K562 (cell line): ENCODE data around the gene NR5A1. TPM values are rescaled to one million over a fixed set of nuclear protein-coding genes. Genes with fewer than 3 reads are reported as not detected.
A peak's percentile ranks its signal among the peaks of the same experiment; 100 is the strongest.

Experiments
- ATAC-seq: fragments of 200-7000 bp; cut with Tn5 transposase; 3 replicates; pipeline ENCODE4 v1.9.1; 2020; ENCODE audit warnings: moderate library complexity
- BruUV-seq: library from RNA; stranded (reverse); fragments of 400-500 nt; replicated peaks from 2 replicates; lab custom pipeline; 2021; lab: Mats Ljungman, UMichigan
- CTCF ChIA-PET: fragments of 300-600 bp; formaldehyde crosslinking; extraction: SDS; loops from one replicate; lab custom pipeline; 2021; ENCODE audit warnings: low intra/inter-chr PET ratio; lab: Yijun Ruan, JAX
- POLR2A ChIA-PET: fragments of 300-600, 350-650 bp; sonication (Branson Sonifier 250); formaldehyde crosslinking; extraction: SDS; loops from one replicate; lab custom pipeline; 2021; ENCODE audit warnings: antibody characterized with exemption, inconsistent platforms; lab: Yijun Ruan, JAX
- DNase-seq, 4 experiments: peaks; one replicate each; pipeline versions ENCODE4 v3.0.0 to v3.0.0-alpha.2; 2011 to 2018; ENCODE audit warnings: low spot score in 3 of 4, mixed read lengths in 3 of 4; ENCODE audit errors: extremely low read depth in 1 of 4
- FAIRE-seq: peaks from 2 replicates; lab custom pipeline; 2011; peaks lifted over from hg19 to GRCh38; lab: Jason Lieb, UNC
- H2AFZ ChIP-seq: 2 replicates; pipeline ENCODE4 v1.6.0; 2011; ENCODE audit warnings: low read depth, low read length, control low read depth, inconsistent platforms
- H3K27ac ChIP-seq: fragments of 200-600 bp; 3 replicates; pipeline ENCODE4 v1.8.0; 2011; ENCODE audit warnings: low read depth, mild to moderate bottlenecking, control low read depth, inconsistent platforms, low read length, moderate library complexity, mixed read lengths; ENCODE audit errors: extremely low read depth
- H3K27me3 ChIP-seq, 2 experiments: fragments of 300-600 bp in 1 of 2; 2 replicates in 1 of 2; 3 replicates in 1 of 2; pipeline versions ENCODE4 v1.6.0 to v1.8.0; 2011; ENCODE audit warnings: inconsistent platforms in 2 of 2, low read length in 2 of 2, mild to moderate bottlenecking in 1 of 2, mixed read lengths in 1 of 2, moderate library complexity in 1 of 2; ENCODE audit not compliant: control insufficient read depth in 2 of 2, insufficient read depth in 2 of 2
- H3K36me3 ChIP-seq: fragments of 300-600 bp; 3 replicates; pipeline ENCODE4 v1.8.0; 2011; ENCODE audit warnings: mild to moderate bottlenecking, low read length, inconsistent platforms; ENCODE audit not compliant: control insufficient read depth, insufficient read depth
- H3K4me1 ChIP-seq, 2 experiments: fragments of 200-600 bp in 1 of 2; replicated peaks in 1 of 2; 2 replicates in 1 of 2; 3 replicates in 1 of 2; pipeline versions ENCODE4 v1.5.1 to v1.8.0; 2011; ENCODE audit warnings: inconsistent platforms in 2 of 2, low read length in 2 of 2, mild to moderate bottlenecking in 1 of 2, mixed read lengths in 1 of 2, moderate library complexity in 1 of 2; ENCODE audit not compliant: control insufficient read depth in 2 of 2, insufficient read depth in 2 of 2
- H3K4me2 ChIP-seq: 2 replicates; pipeline ENCODE4 v1.6.1; 2011; ENCODE audit warnings: low read length, control low read depth, inconsistent platforms, mixed read lengths; ENCODE audit not compliant: insufficient read depth
- H3K4me3 ChIP-seq: fragments of 200-600 bp; sonication (generic), shearing (Covaris generic); 2 replicates; pipeline ENCODE4 v1.5.1; 2016; ENCODE audit warnings: control low read depth, inconsistent platforms
- H3K79me2 ChIP-seq: fragments of 200-600 bp; 3 replicates; pipeline ENCODE4 v1.8.0; 2011; ENCODE audit warnings: low read length, inconsistent platforms; ENCODE audit not compliant: control insufficient read depth, insufficient read depth
- H3K9ac ChIP-seq, 2 experiments: 2 replicates each; pipeline versions ENCODE4 v1.6.0 to v1.6.1; 2011; ENCODE audit warnings: low read depth in 2 of 2, low read length in 2 of 2, control low read depth in 1 of 2, inconsistent platforms in 1 of 2, mild to moderate bottlenecking in 1 of 2, mixed read lengths in 1 of 2; ENCODE audit not compliant: insufficient read depth in 1 of 2
- H3K9me1 ChIP-seq: one replicate; pipeline ENCODE4 v1.6.0; 2011; ENCODE audit warnings: inconsistent platforms, mild to moderate bottlenecking, low read length, moderate library complexity; ENCODE audit not compliant: control insufficient read depth, insufficient read depth
- H3K9me3 ChIP-seq: replicated peaks from 2 replicates; pipeline ENCODE4 v1.5.1; 2011; ENCODE audit warnings: low read depth, low read length, inconsistent platforms; ENCODE audit not compliant: control insufficient read depth, insufficient read depth
- H4K20me1 ChIP-seq: replicated peaks from 2 replicates; pipeline ENCODE4 v1.6.1; 2011; ENCODE audit warnings: low read length, inconsistent platforms, mixed read lengths; ENCODE audit not compliant: control insufficient read depth, insufficient read depth
- BCOR ChIP-seq: fragments of 450-650 bp; IDR thresholded peaks from 2 replicates; pipeline ENCODE4 v1.6.1; 2016
- CBFB ChIP-seq: sonication (generic); formaldehyde crosslinking; IDR thresholded peaks from 2 replicates; pipeline ENCODE4 v1.4.0; 2020; ENCODE audit warnings: mild to moderate bottlenecking, missing genetic modification reagents
- ESRRA ChIP-seq: fragments of 450-650 bp; IDR thresholded peaks from 2 replicates; pipeline ENCODE4 v1.6.1; 2014; ENCODE audit warnings: low read depth, mild to moderate bottlenecking, moderate library complexity, borderline replicate concordance
- RBM25 ChIP-seq: fragments of 200-400 bp; formaldehyde crosslinking; IDR thresholded peaks from 2 replicates; pipeline ENCODE4 v1.6.1; 2018; ENCODE audit warnings: low read length, low read depth, moderate library complexity; ENCODE audit not compliant: severe bottlenecking
- TEAD4 ChIP-seq, 2 experiments: sonication (generic) in 1 of 2; formaldehyde crosslinking in 1 of 2; IDR thresholded peaks; 2 replicates each; pipeline versions ENCODE4 v1.6.1 to v1.8.0; 2012 to 2022; ENCODE audit warnings: borderline replicate concordance in 1 of 2, inconsistent platforms in 1 of 2, low read length in 1 of 2, mild to moderate bottlenecking in 1 of 2, missing genetic modification reagents in 1 of 2
- ZNF274 ChIP-seq: IDR thresholded peaks from 2 replicates; pipeline ENCODE4 v1.6.1; 2011; ENCODE audit warnings: low read depth, mild to moderate bottlenecking, low read length, moderate library complexity, borderline replicate concordance
- ZNF282 ChIP-seq: sonication (generic); formaldehyde crosslinking; IDR thresholded peaks from 2 replicates; pipeline ENCODE4 v1.8.1; 2023; ENCODE audit warnings: missing genetic modification reagents
- ZNF778 ChIP-seq: fragments of 450-650 bp; formaldehyde crosslinking; IDR thresholded peaks from 2 replicates; pipeline ENCODE4 v1.4.0; 2020; ENCODE audit warnings: mild to moderate bottlenecking, moderate library complexity
- WGBS: fragments of 100-300 bp; shearing (Covaris generic); methylation state at CpG from one replicate; pipeline ENCODE4 v1.1.6; 2016; ENCODE audit warnings: low coverage, mixed read lengths; ENCODE audit not compliant: insufficient coverage; ENCODE audit errors: missing lambda C conversion rate; 5-methylcytosine and 5-hydroxymethylcytosine counted together
- in situ Hi-C: fragments of 300-500 bp; cut with MboI; formaldehyde crosslinking; loops from 4 replicates; pipeline ENCODE4 v1.15.0; 2018; ENCODE audit warnings: inconsistent platforms, mixed read lengths
- intact Hi-C: fragments of 100-400 bp; cut with micrococcal nuclease; formaldehyde crosslinking; loops from 2 replicates; pipeline ENCODE4 v1.14.2; 2022
- polyA plus RNA-seq, 8 experiments: library from polyadenylated mRNA; depleted of rRNA in 4 of 8; stranded (reverse) in 5 of 8; unstranded in 3 of 8; fragments of >200 nt; fragmentation: Nextera tagmentation in 2 of 8; fragmentation: Illumina TruSeq in 1 of 8; extraction: Ambion mirVana in 2 of 8; extraction: Trizol in 1 of 8; gene quantifications; 2 replicates each; pipeline versions ENCODE4 v1.2.1 to v1.2.3, GENCODE V29; 2011 to 2014; ENCODE audit warnings: inconsistent platforms in 1 of 8, missing spikeins in 1 of 8
- total RNA-seq, 7 experiments: library from RNA; depleted of rRNA in 6 of 7; stranded (reverse); fragments of >200 nt in 6 of 7; fragmentation: Illumina TruSeq in 2 of 7; extraction: Trizol in 2 of 7; gene quantifications; 2 replicates each; pipeline versions ENCODE4 v1.2.1 to v1.2.3, GENCODE V29; 2011 to 2021; ENCODE audit warnings: low replicate concordance in 1 of 7

The NR5A1 gene
- total and polyA plus RNA-seq, 9 of the 15 experiments (the other 6 are each of a cell fraction or from before 2014, with no cell fraction given) = 0.11 to 0.32 (median 0.20) TPM; not detected in 6

- Histone ChIP-seq H3K9me1 (no peaks in the 10 kb centered on the region), H4K20me1 (peaks cover 26% of the 10 kb centered on the region; the same call in 1 of the 2 replicates), H3K4me1 (peaks cover 11 to 54% of the 10 kb centered on the region in 2 experiments; a peak in 3 of 5 replicates), H3K4me3 (no peak overlapping the region), H2AFZ (no peak overlapping the region), H3K79me2 (no peaks in the 10 kb centered on the region), H3K9me3 (no peaks in the 10 kb centered on the region), H3K4me2 (no peak overlapping the region), H3K9ac (no peak overlapping the region), H3K27me3 (peaks cover 8 to 81% of the 10 kb centered on the region in 2 experiments; a peak in 4 of 5 replicates), H3K27ac (no peak overlapping the region), H3K36me3 (no peaks in the 10 kb centered on the region)
- in situ Hi-C loops (no loop called here), intact Hi-C loops (no loop called here)
- CTCF ChIA-PET = no interaction called here
- no peak for FAIRE-seq
- no peak for DNase-seq
- whole genome bisulfite sequencing = 28% methylated on average over 4 of the region's 4 CpGs
- no peak for TF ChIP-seq ZNF282 (CRISPR knock-in tag)
- TF ChIP-seq BCOR = peak; percentile 82
- TF ChIP-seq ZNF274 = no peak
- TF ChIP-seq CBFB (CRISPR knock-in tag) = no peak
- no peak for TF ChIP-seq ZNF778 (CRISPR knock-in tag)
- peak; percentile 86 for TF ChIP-seq ESRRA
- peak; percentile 74 for TF ChIP-seq RBM25
- no peak for TF ChIP-seq TEAD4 (IDR thresholded peaks at IDR 0.05; ENCODE audit: low read length)
- TF ChIP-seq TEAD4 (CRISPR knock-in tag; IDR thresholded peaks at IDR 0.05; ENCODE audit: borderline replicate concordance) = no peak
- BruUV-seq = no TSS peak
- POLR2A ChIA-PET = interaction anchor here (1.0 to 1.1 kb wide), 2 partner anchors 9 kb away, joined by 4 to 6 read pairs; no protein-coding TSS in a partner anchor
- ATAC-seq = no peak
These were observed 14.0 kb downstream of the NR5A1 start for GRCh38 chr9:124493218-124493617.
